Endothelial cell of hepatic sinusoid (primary cell): Measurements from ENCODE around the gene TPSG1.
"Not testable (repeated sequence)": the region's sequence is repeated elsewhere in the genome, so short reads cannot be mapped to it uniquely, and the experiment has no call there.

Experiments
- in situ Hi-C: cut with HindIII; loops from 2 replicates; pipeline ENCODE4 v1.10.0; 2017; ENCODE audit warnings: low sequenced_read_pairs

The TPSG1 gene

DNA sequence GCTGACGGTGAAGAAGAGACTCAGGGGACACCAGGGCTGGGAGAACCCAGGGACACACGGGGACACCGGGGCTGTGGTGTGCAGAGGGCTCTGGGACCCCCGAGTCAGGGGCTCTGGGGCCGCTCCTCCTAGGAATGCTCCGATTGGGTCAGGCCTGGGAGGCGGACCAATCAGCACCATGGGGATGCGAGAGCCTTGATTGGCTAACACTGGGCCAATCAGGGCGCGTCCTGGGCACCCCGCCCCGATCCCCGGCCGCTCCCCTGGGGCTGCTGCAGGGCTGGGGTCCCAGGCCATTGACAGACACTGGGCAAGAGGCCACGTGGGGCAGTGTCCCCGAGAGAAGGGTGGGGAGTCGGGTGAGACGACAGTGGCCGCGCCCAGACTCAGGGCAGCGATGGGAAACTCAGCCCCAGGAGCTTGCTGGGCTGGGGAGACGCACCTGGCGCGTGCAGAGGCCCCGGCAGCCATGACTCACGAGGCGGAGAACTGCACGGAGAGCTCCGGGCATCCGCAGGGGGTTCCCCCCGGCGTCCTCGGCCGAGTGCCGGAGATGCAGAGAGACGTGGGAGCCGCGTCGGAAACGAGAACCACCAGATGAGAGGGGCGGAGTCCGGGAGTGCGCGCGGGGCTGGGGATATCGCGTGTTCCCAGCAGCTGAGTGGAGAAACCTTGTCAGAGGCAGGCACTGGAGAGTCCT, 7.1 kb upstream of the TPSG1 start:
- in situ Hi-C loops: not testable (repeated sequence)

DNA sequence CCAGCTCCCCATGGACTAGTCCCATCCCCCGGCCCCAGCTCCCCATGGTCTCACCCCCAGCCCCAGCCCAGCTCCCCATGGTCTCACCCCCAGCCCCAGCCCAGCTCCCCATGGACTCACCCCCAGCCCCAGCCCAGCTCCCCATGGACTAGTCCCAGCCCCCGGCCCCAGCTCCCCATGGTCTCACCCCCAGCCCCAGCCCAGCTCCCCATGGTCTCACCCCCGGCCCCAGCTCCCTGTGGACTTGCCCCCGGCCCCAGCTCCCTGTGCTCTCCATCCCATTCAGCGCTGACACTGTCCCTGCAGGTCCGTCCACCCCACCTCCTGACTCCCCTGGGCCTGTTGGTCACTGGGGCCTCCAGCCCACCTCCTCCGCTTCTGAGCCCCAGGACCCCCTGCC, 6.2 kb upstream of the TPSG1 start:
- in situ Hi-C loops: not testable (repeated sequence)

DNA sequence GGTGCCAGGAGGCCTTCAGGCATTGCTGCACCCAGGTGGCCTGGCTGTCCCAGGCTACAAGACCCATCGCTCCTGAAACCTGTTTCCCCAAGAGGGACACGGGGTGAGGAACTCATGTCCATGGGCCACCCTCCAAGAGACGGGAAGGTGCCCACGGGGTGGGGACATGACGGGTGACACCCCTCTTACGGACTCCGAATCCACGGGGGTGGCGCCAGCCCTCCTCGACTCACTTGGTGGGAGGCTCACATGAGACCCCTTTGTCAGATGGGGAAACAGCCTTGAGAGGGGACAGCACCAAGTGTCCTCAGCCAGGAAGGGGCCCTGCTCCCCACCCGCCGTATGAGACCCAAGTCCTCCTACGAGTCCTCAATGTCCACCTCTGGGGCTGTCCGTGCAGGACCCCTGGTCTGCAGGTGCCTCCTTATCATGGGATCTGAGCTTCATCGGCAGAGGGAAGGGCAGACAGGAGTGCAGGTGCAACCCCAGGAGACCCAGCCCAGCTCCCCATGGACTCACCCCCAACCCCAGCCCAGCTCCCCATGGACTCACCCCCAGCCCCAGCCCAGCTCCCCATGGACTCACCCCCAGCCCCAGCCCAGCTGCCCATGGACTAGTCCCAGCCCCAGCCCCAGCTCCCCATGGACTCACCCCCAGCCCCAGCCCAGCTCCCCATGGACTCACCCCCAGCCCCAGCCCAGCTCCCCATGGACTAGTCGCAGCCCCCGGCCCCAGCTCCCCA, 5.6 kb upstream of the TPSG1 start:
- in situ Hi-C loops: not testable (repeated sequence)

DNA sequence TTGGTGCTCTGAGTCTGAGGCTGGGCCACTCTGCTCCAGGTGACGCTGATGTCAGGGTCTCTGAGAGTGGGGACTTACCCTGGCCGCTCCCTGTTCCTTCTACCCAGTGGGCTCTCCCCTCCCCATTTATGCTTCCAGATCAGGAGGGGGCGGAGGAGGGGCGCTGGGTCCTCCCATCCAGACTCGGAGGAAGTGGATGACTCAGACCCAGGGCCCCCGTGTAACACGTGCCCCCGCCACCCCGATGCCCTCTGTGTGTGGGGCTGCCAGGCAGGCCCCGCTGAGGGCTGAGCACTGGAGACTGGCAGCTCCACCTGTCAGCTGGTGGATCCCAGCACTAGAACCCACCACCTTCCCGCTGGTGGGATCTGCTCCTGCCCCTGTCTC, 5.0 kb upstream of the TPSG1 start, which contains the start of gene TPSB2:
TSS of gene TPSB2 (minus strand) at position 101 of the 387 bp plus-strand sequence. CDS start 233 bp downstream, outside the sequence.
- in situ Hi-C loops: not testable (repeated sequence)

DNA sequence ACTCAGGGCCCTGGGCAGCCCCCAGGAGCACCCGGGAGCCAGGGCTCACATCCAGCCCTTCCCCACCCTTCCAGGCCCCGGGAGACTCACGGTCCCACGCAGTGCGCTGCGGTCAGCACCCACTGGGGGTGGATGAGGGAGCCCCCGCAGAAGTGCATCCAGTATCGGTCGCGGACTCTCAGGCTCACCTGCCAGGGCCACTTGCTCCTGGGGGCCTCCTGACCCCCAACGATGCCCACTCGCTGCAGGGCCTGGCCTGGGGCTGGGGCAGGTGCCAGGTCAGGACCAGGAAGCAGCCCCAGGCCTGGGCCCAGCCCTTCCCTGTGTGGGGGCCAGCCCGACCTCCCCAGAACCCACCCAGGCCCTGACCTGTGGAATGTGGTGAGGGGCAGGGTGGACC, 4.4 kb upstream of the TPSG1 start:
- in situ Hi-C loops: not testable (repeated sequence)

DNA sequence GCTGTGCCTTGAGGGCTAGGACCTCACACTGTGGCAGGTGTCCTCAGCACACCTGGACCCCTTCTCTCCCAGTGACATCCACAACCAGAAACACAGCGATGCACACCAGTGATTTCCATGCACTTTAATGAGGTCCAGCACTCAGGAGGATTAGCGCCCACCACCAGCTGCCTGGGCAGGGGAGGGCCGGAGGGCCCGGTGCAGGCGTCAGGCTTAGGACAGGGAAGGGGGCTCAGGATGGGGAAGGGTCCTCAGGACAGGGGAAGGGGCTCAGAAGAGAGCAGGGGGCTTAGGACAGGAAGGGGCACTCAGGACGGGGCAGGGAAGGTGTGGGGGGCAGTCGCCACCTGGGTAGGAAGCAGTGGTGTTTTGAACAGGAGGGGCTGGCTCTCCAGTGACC, 3.2 kb upstream of the TPSG1 start:
- in situ Hi-C loops: not testable (repeated sequence)

DNA sequence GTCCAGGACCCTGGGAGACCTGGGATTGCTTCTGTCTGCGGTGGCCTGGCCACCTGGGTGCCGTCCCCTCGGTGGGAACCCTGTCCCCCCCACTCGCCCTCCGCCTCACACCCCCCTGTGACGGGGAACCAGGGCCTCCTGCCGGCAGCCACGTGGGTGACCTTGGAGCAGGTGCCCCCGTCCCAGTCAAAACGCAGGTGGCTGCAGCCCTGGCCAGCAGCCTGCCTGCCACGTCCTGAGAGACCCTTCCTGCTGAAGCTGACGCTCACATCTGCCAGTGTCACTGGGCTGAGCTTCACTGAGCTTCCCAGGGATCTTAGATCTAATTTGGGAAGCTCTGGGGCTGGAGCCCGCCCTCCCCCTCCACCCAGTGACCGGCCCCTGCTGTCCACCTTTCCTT, 1.6 kb upstream of the TPSG1 start:
- in situ Hi-C loops: not testable (repeated sequence)

DNA sequence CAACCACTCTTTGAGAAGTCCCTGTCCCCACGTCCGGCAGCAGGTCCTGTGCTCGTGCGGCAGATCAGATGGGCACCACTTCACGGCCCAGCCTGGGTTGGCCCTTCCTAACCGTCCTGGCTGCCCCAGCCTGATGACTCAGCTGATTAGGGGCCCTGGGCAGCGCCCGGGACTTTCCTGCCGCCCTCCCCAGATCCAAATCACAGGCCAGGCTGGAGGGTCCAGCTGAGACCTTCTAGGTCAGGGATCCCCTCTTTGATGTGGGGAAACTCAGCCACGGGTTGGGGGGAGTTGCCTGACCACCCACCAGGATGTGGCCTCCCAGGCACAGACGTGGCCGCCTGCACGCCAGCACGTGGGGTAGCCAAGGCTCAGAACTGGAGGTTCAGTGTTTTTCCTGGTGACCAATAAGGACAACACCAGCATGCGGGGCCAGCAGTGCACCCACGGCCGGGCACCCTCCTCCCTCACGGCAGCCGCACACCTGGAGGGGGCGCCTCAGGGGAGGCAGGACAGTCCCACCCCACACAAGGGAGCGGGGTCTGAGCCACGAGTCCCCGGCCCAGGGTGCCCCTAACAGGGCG, 752 bp upstream of the TPSG1 start:
- in situ Hi-C loops: not testable (repeated sequence)

DNA sequence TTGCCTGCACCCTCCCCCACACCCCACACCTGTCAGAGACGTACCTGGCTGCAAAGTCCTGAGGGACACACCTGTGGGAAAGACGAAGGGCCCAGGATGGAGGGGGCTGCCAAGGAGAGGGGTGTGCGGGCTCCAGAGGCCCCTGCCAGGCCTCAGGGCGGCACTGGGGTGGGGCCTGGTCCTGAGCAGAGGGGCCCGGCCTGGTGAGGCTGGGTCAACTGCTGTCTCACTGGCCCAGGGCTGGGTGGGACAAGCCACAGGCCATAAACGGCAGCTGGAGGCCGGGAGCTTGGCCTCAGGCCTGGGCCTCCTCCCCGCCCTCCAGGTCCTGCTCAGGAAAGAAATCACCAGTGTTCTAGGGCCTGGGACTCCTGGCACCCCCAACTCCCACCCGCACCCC, 510 bp downstream of the TPSG1 start:
- in situ Hi-C loops: no loop called here

DNA sequence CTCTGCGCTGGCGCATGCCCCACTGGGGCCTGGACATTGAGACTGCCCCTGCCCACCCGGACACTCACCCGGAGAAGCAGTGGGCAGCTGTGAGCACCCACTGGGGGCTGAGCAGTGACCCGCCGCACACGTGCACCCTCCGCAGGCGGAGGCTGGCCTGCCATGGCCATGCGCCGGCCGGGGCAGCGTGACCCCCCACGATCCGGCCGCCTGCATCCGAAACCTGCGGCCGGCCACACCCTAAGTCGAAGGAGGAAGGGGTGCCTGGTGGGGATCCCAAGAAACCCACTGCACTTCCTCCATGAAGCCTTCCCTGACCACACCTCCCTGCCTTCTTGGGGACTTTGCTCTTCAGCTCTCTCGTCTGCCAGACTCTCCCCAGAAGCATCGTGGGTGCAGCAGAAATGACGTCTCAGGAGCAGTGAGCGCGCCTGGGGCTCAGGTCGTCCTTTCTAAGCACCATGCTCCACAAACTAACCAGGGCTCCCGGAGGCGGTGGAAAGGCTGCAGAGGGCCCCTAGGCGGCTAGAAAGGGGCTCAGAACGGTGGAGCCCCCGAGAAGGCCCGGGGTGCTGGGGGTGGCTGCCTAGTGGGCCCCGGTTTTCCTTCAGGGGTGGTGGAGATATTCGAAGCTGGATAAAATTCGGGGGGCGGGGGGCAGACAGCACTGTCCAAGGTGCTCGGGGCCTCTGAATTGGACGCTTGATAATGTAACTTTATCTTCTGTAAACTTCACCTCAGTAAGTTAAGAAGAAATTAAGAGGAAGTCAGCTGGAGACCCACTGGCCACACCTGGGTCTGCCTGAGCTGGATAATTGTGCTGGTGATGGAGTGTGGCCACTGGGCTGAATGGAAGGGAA, 1.5 kb downstream of the TPSG1 start:
- in situ Hi-C loops: no loop called here

DNA sequence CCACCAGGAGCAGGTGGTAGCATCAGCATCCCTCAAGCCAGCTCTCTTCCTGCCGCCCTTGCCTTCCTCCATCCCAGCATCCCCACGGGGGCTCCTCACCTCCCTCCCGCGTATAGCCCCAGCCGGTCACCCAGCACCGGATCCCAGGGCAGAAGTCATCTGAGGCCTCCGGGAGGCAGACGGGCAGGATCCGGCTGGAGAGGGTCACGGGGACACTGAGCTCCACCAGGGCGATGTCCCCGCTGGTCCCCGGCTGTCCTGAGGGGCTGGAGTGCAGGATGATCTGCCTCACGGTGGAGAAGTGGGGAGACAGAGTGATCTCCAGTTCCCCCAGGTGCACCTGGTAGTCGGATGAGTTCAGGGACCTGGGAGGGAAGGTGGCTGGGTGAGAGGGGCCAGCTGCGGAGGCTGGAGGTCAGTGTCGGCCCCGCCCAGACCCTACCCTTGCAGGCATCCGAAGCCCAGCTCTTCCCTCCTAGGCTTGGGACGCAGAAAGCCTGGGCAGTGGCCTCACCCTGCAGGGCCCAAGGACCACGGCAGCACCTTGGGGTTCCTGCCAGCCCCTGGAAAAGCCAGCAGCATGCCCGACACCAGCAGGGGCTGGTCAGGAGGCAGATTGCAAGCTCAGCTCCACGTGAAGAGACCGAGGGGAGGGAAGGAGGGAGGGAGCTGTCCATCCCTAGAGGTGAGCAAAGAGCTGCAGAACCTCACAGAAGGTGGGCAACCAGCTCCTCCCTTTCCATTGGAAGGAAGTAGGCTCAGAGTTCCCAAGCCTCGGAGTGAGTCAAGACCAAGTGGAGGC, 2.3 kb downstream of the TPSG1 start:
- in situ Hi-C loops: no loop called here

DNA sequence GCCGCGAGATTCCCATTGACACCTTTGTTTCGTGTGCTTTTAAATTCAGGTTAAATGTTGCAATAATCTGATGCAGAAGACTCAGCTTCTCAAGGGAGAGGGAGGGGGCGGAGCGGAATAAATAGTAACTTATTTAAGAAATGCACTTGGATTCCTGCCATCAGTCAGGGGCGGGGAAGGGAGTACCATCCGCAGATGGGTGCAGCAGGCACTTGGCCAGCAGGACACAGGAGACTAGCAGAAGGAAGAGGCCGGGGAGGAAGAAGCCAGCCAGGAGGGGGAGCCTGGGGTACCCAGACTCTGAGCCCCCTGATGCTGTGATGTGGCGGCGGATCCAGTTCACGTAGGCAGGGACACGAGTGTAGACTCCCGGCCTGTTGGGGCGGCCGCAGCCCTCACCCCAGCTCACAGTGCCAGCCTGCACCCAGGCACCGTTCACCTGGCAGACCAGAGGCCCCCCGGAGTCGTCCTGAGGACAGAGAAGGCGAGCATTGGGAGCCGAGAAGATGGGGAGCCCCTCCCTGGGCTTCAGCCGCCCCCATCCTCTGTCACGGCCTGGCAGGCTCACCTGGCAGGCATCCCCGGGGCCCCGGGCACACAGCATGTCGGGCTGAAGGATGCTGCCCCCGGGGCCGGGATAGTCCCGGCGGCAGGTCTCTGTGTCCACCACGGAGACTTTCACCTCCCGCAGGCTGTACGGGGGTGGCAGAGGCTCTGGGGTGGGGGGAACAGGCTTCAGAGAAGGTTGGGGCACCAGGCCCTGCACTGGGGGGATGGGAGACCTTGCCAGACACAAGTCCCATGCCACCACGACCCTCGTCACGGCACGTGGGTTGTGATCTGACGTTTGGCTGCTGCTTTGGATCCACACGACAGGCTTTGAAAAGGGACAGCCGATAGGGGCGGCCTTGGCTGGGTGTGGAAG, 3.2 kb downstream of the TPSG1 start:
- in situ Hi-C loops: no loop called here

DNA sequence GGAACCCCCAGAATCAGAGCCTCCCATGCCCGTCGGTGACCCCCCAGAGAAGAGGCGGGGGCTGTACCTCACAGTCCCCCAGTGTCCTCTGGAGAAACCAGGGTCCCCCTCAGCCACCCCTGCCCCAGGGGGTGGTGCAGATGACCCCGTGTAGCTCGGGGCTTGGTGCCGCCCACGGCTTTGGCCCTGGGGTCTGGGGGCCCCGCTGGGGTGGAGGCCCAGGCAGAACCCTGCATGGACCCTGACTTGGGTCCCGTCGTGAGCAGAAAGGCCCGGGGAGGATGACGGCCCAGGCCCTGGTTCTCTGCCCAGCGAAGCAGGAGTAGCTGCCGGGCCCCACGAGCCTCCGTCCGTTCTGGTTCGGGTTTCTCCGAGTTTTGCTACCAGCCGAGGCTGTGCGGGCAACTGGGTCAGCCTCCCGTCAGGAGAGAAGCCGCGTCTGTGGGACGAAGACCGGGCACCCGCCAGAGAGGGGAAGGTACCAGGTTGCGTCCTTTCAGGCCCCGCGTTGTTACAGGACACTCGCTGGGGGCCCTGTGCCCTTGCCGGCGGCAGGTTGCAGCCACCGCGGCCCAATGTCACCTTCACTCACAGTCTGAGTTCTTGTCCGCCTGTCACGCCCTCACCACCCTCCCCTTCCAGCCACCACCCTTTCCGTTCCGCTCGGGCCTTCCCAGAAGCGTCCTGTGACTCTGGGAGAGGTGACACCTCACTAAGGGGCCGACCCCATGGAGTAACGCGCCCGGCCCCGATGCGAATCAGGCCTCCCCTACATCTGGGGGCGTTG, 4.0 kb downstream of the TPSG1 start:
- in situ Hi-C loops: no loop called here

DNA sequence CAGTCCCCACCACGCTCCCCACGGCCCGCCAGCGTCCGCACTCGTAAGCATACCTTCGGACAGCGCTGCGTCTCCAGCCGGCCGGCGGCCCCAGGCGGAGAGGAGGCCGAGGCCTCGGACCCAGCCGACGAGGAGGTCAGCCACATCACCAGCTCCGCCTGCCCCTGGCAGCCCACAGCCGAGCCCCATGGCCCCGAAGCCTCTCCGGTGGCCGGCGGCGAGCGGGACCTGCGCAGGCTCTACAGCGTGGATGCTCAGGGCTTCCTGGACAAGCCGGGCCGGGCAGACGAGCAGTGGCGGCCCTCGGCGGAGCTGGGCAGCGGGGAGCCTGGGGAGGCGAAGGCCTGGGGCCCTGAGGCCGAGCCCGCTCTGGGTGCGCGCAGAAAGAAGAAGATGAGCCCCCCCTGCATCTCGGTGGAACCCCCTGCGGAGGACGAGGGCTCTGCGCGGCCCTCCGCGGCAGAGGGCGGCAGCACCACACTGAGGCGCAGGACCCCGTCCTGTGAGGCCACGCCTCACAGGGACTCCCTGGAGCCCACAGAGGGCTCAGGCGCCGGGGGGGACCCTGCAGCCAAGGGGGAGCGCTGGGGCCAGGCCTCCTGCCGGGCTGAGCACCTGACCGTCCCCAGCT, 4.9 kb downstream of the TPSG1 start:
- in situ Hi-C loops: no loop called here

DNA sequence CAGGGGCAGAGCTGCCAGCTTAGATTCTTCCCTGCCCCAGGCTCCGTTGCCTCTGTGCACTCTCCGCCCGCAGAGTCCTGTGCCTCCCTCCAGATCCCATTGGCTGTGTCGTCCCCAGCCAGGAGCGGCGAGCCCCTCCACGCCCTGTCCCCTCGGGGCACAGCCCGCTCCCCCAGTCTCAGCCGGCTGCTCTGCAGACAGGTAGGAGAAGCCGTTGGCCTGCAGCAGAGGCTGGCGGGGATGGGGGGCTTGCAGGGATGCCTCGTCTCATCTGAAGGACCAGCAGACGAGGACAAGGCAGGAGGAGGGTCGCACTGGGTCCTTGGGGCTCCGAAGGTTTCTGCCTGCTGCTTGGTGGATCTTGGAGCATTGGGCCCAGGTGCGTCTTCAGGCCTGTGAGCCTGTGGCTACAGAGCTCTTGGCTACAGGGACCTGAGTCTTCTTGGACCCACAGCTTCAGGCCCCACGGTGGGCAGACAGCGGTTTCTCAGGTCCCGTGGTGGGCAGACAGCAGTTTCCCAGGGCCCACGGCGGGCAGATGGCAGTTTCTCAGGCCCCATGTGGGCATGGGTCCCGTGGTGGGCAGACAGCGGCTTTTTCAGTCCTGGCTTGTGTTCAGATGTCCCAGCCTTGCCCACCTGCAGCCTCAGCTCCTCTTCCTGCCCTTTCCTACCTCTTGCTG, 6.0 kb downstream of the TPSG1 start:
- in situ Hi-C loops: loop anchor here (10.0 kb wide), 3 partner anchors 104 to 384 kb away; partner anchors contain the start of gene SOX8

DNA sequence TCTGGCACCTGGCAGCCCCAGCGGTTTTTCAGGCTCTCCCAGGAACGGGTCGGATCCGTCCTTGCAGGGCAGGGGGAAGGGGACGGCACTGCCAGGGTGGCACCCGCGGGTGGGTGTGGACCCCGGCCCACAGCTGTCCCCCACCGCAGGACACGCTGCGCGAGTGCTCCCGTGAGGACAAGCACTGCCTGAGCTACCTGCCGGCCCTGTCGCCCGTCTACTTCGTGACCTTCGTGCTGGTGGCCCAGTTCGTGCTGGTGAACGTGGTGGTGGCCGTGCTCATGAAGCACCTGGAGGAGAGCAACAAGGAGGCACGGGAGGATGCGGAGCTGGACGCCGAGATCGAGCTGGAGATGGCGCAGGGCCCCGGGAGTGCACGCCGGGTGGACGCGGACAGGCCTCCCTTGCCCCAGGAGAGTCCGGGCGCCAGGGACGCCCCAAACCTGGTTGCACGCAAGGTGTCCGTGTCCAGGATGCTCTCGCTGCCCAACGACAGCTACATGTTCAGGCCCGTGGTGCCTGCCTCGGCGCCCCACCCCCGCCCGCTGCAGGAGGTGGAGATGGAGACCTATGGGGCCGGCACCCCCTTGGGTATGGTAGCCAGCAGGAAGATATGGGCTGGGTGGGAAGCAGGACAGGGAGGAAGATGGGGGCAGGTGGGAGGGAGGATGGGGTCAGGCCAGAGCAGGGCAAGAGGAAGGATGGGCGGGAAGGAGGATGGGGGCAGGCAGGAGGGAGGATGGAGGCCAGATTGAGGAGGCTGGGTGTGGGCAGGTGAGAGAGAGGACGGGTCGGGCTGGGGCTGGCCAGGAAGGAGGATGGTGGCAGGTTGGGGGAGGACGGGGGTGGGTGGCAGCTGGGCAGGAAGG, 6.8 kb downstream of the TPSG1 start:
- in situ Hi-C loops: loop anchor here (10.0 kb wide), 3 partner anchors 103 to 383 kb away; partner anchors contain the start of gene SOX8
